Bronchial epithelial cell (primary cell): ENCODE results near the gene GABRP. TPM values are rescaled to one million over a fixed set of nuclear protein-coding genes. Genes with fewer than 3 reads are reported as not detected.

Source experiments
- DNase-seq: peaks from one replicate; pipeline ENCODE4 v3.0.0-alpha.2; 2010; ENCODE audit warnings: low read depth
- FAIRE-seq: peaks from 2 replicates; lab custom pipeline; 2011; peaks lifted over from hg19 to GRCh38; lab: Jason Lieb, UNC
- H3K27me3 ChIP-seq: 2 replicates; pipeline ENCODE4 v1.5.1; 2011; ENCODE audit warnings: low read length; ENCODE audit not compliant: control insufficient read depth, insufficient read depth
- H3K36me3 ChIP-seq: 2 replicates; pipeline ENCODE4 v1.5.1; 2011; ENCODE audit warnings: low read length; ENCODE audit not compliant: control insufficient read depth, insufficient read depth
- H3K4me3 ChIP-seq: 2 replicates; pipeline ENCODE4 v1.5.1; 2011; ENCODE audit warnings: mild to moderate bottlenecking, low read depth, low read length, control low read depth
- total RNA-seq: library from RNA; depleted of rRNA; stranded (reverse); fragments of >200 nt; gene quantifications from 2 replicates; pipeline ENCODE4 v1.2.1, GENCODE V29; 2014
- TF ChIP-seq, protein P1 (sequence below): IDR thresholded peaks from 2 replicates; pipeline ENCODE4 v1.5.1; 2011; ENCODE audit warnings: mild to moderate bottlenecking, moderate library complexity, low read length, control low read depth, inconsistent platforms; ENCODE audit not compliant: insufficient read depth, severe bottlenecking

GABRP gene
- total RNA-seq, 1 donor from 2014 or later, result not detected

DNA sequence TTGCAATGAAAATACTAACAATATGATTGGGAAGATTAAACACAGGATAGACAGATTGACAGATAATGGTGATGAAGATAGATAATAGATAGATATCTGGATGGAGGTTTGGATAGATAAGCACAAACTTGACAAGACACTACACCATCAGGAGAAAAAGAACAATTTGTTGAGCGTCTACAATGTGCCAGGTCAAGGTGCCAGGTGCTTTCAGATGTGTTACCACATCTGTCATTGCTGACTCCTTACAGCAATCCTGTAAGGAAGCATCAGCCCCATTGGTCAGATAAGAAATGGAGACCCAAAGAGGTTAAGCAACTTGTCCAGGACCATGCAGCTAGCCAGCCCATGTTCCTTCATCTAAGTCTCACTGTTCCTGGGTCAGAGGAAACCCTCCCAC is 1.6 kb upstream of the GABRP start:
- no peaks in the 10 kb centered on the region for H3K36me3 ChIP-seq
- DNase-seq (no peak), FAIRE-seq (no peak)
- no peaks in the 10 kb centered on the region for H3K27me3 ChIP-seq
- H3K4me3 ChIP-seq, result no peak overlapping the region
- TF ChIP-seq, protein P1, sequence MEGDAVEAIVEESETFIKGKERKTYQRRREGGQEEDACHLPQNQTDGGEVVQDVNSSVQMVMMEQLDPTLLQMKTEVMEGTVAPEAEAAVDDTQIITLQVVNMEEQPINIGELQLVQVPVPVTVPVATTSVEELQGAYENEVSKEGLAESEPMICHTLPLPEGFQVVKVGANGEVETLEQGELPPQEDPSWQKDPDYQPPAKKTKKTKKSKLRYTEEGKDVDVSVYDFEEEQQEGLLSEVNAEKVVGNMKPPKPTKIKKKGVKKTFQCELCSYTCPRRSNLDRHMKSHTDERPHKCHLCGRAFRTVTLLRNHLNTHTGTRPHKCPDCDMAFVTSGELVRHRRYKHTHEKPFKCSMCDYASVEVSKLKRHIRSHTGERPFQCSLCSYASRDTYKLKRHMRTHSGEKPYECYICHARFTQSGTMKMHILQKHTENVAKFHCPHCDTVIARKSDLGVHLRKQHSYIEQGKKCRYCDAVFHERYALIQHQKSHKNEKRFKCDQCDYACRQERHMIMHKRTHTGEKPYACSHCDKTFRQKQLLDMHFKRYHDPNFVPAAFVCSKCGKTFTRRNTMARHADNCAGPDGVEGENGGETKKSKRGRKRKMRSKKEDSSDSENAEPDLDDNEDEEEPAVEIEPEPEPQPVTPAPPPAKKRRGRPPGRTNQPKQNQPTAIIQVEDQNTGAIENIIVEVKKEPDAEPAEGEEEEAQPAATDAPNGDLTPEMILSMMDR, result no peak

- FAIRE-seq (no peak), DNase-seq (no peak)
- H3K4me3 ChIP-seq, result no peak overlapping the region
- H3K27me3 ChIP-seq, result no peaks in the 10 kb centered on the region
- TF ChIP-seq, protein P1, result no peak
- H3K36me3 ChIP-seq, result no peaks in the 10 kb centered on the region
These were observed 1.1 kb upstream of the GABRP start for GRCh38 chr5:170782438-170782837.

- H3K36me3 ChIP-seq, result no peaks in the 10 kb centered on the region
- FAIRE-seq, result no peak
- H3K27me3 ChIP-seq, result no peaks in the 10 kb centered on the region
- DNase-seq, result no peak
- H3K4me3 ChIP-seq, result no peak overlapping the region
- TF ChIP-seq, protein P1, result no peak
These were observed 1.9 kb downstream of the GABRP start for GRCh38 chr5:170785416-170785815.

DNA sequence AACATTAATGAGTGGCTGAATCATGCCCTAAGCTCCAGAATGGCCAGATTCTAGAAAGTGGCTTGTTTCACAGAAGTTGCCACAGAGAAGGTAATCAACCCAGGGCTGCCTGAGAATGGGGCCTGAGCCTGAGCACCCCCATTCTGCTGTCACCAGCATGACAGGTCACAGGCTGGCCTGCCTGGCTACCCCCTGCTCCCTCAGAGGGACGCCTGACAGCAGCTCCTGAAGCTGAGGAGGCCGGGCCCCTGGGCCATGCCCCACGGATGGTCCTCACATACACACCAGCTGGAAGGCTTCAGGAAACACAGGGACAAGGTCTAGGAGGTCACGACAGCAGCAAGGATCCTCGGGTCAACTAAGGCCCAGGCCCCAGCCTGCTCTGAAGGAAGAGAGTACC is 3.7 kb downstream of the GABRP start:
- DNase-seq, result no peak
- no peaks in the 10 kb centered on the region for H3K27me3 ChIP-seq
- TF ChIP-seq, protein P1, result no peak
- H3K36me3 ChIP-seq, result no peaks in the 10 kb centered on the region
- H3K4me3 ChIP-seq, result no peak overlapping the region
- FAIRE-seq, result no peak

- H3K4me3 ChIP-seq, result no peak overlapping the region
- H3K36me3 ChIP-seq, result no peaks in the 10 kb centered on the region
- TF ChIP-seq, protein P1, result no peak
- FAIRE-seq (peak; percentile 62), DNase-seq (no peak)
- H3K27me3 ChIP-seq, result no peaks in the 10 kb centered on the region
These were observed 5.2 kb downstream of the GABRP start for GRCh38 chr5:170788626-170789304.
